ENCODE results near the gene DPF3. TPM values are rescaled to one million over a fixed set of nuclear protein-coding genes. Genes with fewer than 3 reads are reported as not detected.

Gene DPF3
- total and polyA plus RNA-seq, 11 donors = 13.5 to 53.8 (median 37.0) TPM

GRCh38 chr14:72830356-72830755 is 63.5 kb downstream of the DPF3 start:
- H3K27me3 ChIP-seq = no peaks in the 10 kb centered on the region
- WGBS, 4 donors = 29 to 40% (median 36%) methylated on average over 4 of the region's 4 CpGs
- H3K4me1 ChIP-seq = peaks cover 0 to 55% (median 11%) of the 10 kb centered on the region in 12 donors
- no peaks in the 10 kb centered on the region for H3K36me3 ChIP-seq
- H3K4me3 ChIP-seq = peak overlapping the region in 6 of 12 donors; percentile 4 to 29 (median 20)
- DNase-seq = peak in 1 of 5 donors; percentile 47
- H3K9me3 ChIP-seq = no peaks in the 10 kb centered on the region
- intact Hi-C loops (cut with DNase I) = loop anchor here in 1 of 10 donors (10.0 kb wide), 1 partner anchor 54 kb away; no protein-coding TSS in a partner anchor
- ATAC-seq = peak in 3 of 4 donors; percentile 30 to 80 (median 47)
- TF ChIP-seq, protein P1, sequence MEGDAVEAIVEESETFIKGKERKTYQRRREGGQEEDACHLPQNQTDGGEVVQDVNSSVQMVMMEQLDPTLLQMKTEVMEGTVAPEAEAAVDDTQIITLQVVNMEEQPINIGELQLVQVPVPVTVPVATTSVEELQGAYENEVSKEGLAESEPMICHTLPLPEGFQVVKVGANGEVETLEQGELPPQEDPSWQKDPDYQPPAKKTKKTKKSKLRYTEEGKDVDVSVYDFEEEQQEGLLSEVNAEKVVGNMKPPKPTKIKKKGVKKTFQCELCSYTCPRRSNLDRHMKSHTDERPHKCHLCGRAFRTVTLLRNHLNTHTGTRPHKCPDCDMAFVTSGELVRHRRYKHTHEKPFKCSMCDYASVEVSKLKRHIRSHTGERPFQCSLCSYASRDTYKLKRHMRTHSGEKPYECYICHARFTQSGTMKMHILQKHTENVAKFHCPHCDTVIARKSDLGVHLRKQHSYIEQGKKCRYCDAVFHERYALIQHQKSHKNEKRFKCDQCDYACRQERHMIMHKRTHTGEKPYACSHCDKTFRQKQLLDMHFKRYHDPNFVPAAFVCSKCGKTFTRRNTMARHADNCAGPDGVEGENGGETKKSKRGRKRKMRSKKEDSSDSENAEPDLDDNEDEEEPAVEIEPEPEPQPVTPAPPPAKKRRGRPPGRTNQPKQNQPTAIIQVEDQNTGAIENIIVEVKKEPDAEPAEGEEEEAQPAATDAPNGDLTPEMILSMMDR (IDR thresholded peaks at IDR 0.05) = no peak
- TF ChIP-seq POLR2A (IDR thresholded peaks at IDR 0.05) = no peak
- peak overlapping the region; percentile 58 to 93 (median 74) for H3K27ac ChIP-seq

DNA sequence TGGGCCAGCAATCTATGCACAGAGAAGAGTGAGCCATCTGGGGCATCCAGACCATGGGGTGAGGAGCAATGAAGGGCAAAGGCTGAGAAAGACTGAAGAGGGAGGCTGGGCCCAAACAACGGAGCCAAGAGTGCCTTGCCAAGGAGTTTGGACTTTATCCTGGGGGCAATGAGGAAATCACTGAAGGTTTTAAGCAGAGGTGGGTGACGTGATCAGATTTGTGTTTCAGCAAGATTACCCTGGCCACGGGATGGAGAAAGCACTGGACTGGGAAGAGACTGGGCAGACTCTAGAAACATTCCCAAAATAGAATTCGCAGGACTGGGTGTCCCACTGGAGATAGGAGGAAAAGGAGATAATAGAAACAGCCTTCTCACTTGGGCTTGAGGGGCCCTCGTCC is 65.3 kb downstream of the DPF3 start:
- no peaks in the 10 kb centered on the region for H3K27me3 ChIP-seq
- TF ChIP-seq, protein P1 (IDR thresholded peaks at IDR 0.05) = no peak
- no peak for TF ChIP-seq POLR2A (IDR thresholded peaks at IDR 0.05)
- intact Hi-C loops (cut with DNase I) = loop anchor here in 3 of 10 donors (5.0 to 10.0 kb wide), 2 partner anchors 64 to 214 kb away; partner anchors contain the start of gene DPF3 (in 3 of the 3)
- peak; percentile 67 to 93 (median 89) for ATAC-seq
- no peaks in the 10 kb centered on the region for H3K9me3 ChIP-seq
- 33 to 50% (median 48%) methylated on average over 5 of the region's 5 CpGs for WGBS, 4 donors
- H3K36me3 ChIP-seq = no peaks in the 10 kb centered on the region
- peak overlapping the region; percentile 32 to 93 (median 74) for H3K27ac ChIP-seq
- no peak overlapping the region for H3K4me3 ChIP-seq
- peaks cover 0 to 58% (median 12%) of the 10 kb centered on the region in 12 donors for H3K4me1 ChIP-seq
- DNase-seq = peak in 4 of 5 donors; percentile 28 to 73 (median 40)

- Histone ChIP-seq H3K27me3 (no peaks in the 10 kb centered on the region), H3K36me3 (no peaks in the 10 kb centered on the region), H3K4me1 (peaks cover 0 to 48% (median 12%) of the 10 kb centered on the region in 12 donors), H3K9me3 (no peaks in the 10 kb centered on the region), H3K27ac (peak overlapping the region in 4 of 12 donors; percentile 10 to 91 (median 56)), H3K4me3 (no peak overlapping the region)
- TF ChIP-seq POLR2A (IDR thresholded peaks at IDR 0.05) = no peak
- TF ChIP-seq, protein P1 (IDR thresholded peaks at IDR 0.05) = no peak
- DNase-seq = no peak
- WGBS, 4 donors = 61 to 69% (median 68%) methylated on average over 4 of the region's 4 CpGs
- ATAC-seq = no peak
- intact Hi-C loops (cut with DNase I) = loop anchor here in 3 of 10 donors (5.0 to 10.0 kb wide), 2 partner anchors 66 to 211 kb away; partner anchors contain the start of gene DPF3 (in 3 of the 3)
Observed at GRCh38 chr14:72826039-72826438, 67.9 kb downstream of the DPF3 start.

GRCh38 chr14:72825486-72825885 is 68.4 kb downstream of the DPF3 start:
- ATAC-seq (no peak), DNase-seq (no peak)
- H3K27ac ChIP-seq = peak overlapping the region in 5 of 12 donors; percentile 10 to 91 (median 27)
- TF ChIP-seq, protein P1 (IDR thresholded peaks at IDR 0.05) = no peak
- TF ChIP-seq POLR2A (IDR thresholded peaks at IDR 0.05) = no peak
- no peaks in the 10 kb centered on the region for H3K9me3 ChIP-seq
- no peak overlapping the region for H3K4me3 ChIP-seq
- peaks cover 0 to 42% (median 9%) of the 10 kb centered on the region in 12 donors for H3K4me1 ChIP-seq
- no peaks in the 10 kb centered on the region for H3K36me3 ChIP-seq
- intact Hi-C loops (cut with DNase I) = loop anchor here in 3 of 10 donors (5.0 to 10.0 kb wide), 2 partner anchors 67 to 211 kb away; partner anchors contain the start of gene DPF3 (in 3 of the 3)
- 82 to 97% (median 89%) methylated on average over 2 of the region's 2 CpGs for WGBS, 4 donors
- no peaks in the 10 kb centered on the region for H3K27me3 ChIP-seq

Data from heart left ventricle (tissue), 16 donors.